Measurements from ENCODE around the gene GFOD1.

GRCh38 chr6:13487122-13488014 is at the start of gene GFOD1:
- peak in 3 of 5 experiments; percentile 15 to 58 (median 51) for TF ChIP-seq CTCF (IDR thresholded peaks at IDR 0.05)
- peak in 1 of 2 donors; percentile 75 for TF ChIP-seq POLR2A (IDR thresholded peaks at IDR 0.05)
